GM19455 (cell line): ENCODE measurements around the gene NOA1.
"Not testable (repeated sequence)": the region's sequence is repeated elsewhere in the genome, so short reads cannot be mapped to it uniquely, and the experiment has no call there.

Experiments used
- ATAC-seq: cut with Tn5 transposase; IDR thresholded peaks from one replicate; pipeline ENCODE4 v1.9.1; 2021; ENCODE audit not compliant: unreplicated experiment

The NOA1 gene

GRCh38 chr4:56959100-56959499, 18.3 kb downstream of the NOA1 start:
- ATAC-seq = no peak

GRCh38 chr4:56958111-56958517, 19.3 kb downstream of the NOA1 start:
- ATAC-seq = no peak

GRCh38 chr4:56953680-56954520, 23.5 kb downstream of the NOA1 start:
- no peak for ATAC-seq

GRCh38 chr4:56941403-56941802, 36.0 kb downstream of the NOA1 start:
- no peak for ATAC-seq

GRCh38 chr4:56940971-56941370, 36.4 kb downstream of the NOA1 start:
- ATAC-seq = no peak

- no peak for ATAC-seq
Observed at GRCh38 chr4:56940403-56940802, 37.0 kb downstream of the NOA1 start.

GRCh38 chr4:56939826-56940225, 37.6 kb downstream of the NOA1 start:
- not testable (repeated sequence) for ATAC-seq

- no peak for ATAC-seq
Observed at GRCh38 chr4:56937262-56937661, 40.1 kb downstream of the NOA1 start.

GRCh38 chr4:56931924-56932323, 45.5 kb downstream of the NOA1 start:
- ATAC-seq = no peak

- ATAC-seq = no peak
Observed at GRCh38 chr4:56930638-56931037, 46.8 kb downstream of the NOA1 start.

GRCh38 chr4:56927196-56927595, 50.2 kb downstream of the NOA1 start:
- no peak for ATAC-seq

GRCh38 chr4:56914977-56915376, 62.4 kb downstream of the NOA1 start:
- ATAC-seq = not testable (repeated sequence)

- ATAC-seq = no peak
Observed at GRCh38 chr4:56914336-56914735, 63.1 kb downstream of the NOA1 start.
